Osteocyte (in vitro differentiated cells): ENCODE results near the gene GUCY1A1. TPM values are rescaled to one million over a fixed set of nuclear protein-coding genes. Genes with fewer than 3 reads are reported as not detected.

Experiments used
- DNase-seq: peaks from one replicate; pipeline ENCODE4 v3.0.0; 2021; ENCODE audit warnings: mixed read lengths; ENCODE audit not compliant: unreplicated experiment; ENCODE audit errors: extremely low spot score
- H3K27ac Mint-ChIP-seq: one replicate; pipeline ENCODE4 v1.8.0; 2021; ENCODE audit warnings: mild to moderate bottlenecking, mixed read lengths; ENCODE audit not compliant: unreplicated experiment
- H3K27me3 Mint-ChIP-seq: one replicate; pipeline ENCODE4 v1.8.0; 2021; ENCODE audit warnings: mixed read lengths; ENCODE audit not compliant: unreplicated experiment
- H3K36me3 Mint-ChIP-seq: one replicate; pipeline ENCODE4 v1.8.0; 2021; ENCODE audit warnings: mixed read lengths; ENCODE audit not compliant: unreplicated experiment
- H3K4me1 Mint-ChIP-seq: one replicate; pipeline ENCODE4 v1.8.0; 2021; ENCODE audit warnings: mixed read lengths; ENCODE audit not compliant: unreplicated experiment
- H3K4me3 Mint-ChIP-seq: one replicate; pipeline ENCODE4 v1.8.0; 2021; ENCODE audit warnings: mild to moderate bottlenecking, moderate library complexity, mixed read lengths; ENCODE audit not compliant: unreplicated experiment
- H3K9me3 Mint-ChIP-seq: one replicate; pipeline ENCODE4 v1.8.0; 2021; ENCODE audit warnings: mixed read lengths; ENCODE audit not compliant: unreplicated experiment
- CTCF ChIP-seq: fragments of 200-600 bp; sonication (generic); IDR thresholded peaks from 2 replicates; pipeline ENCODE4 v1.5.0; 2021; ENCODE audit warnings: antibody characterized with exemption, mild to moderate bottlenecking, moderate library complexity
- total RNA-seq: library from RNA; stranded (reverse); gene quantifications from 2 replicates; pipeline ENCODE4 v1.2.1, GENCODE V29; 2021

Gene GUCY1A1
- total RNA-seq, 1 donor from 2014 or later: 11.5 TPM

- H3K4me1 Mint-ChIP-seq: peaks cover 32% of the 10 kb centered on the region
- H3K27me3 Mint-ChIP-seq: no peaks in the 10 kb centered on the region
- peak within 1 kb of the TSS; percentile 71 for H3K27ac Mint-ChIP-seq
- no peaks in the 10 kb centered on the region for H3K36me3 Mint-ChIP-seq
- peak within 1 kb of the TSS; percentile 74 for H3K4me3 Mint-ChIP-seq
- no peaks in the 10 kb centered on the region for H3K9me3 Mint-ChIP-seq
- TF ChIP-seq CTCF: peak; percentile 64
- DNase-seq: peak; percentile 97
Observed at GRCh38 chr4:155758481-155759371, 92.1 kb downstream of the GUCY1A1 start, which contains the start of gene GUCY1B1. TSS of gene GUCY1B1 (plus strand) at chr4:155759021. CDS start at chr4:155759141, 120 bp downstream.

- TF ChIP-seq CTCF: no peak
- peak; percentile 84 for DNase-seq
- H3K27ac Mint-ChIP-seq: no peak overlapping the region
- H3K4me1 Mint-ChIP-seq: peaks cover 38% of the 10 kb centered on the region
- peaks cover 3% of the 10 kb centered on the region for H3K36me3 Mint-ChIP-seq
- peak overlapping the region; percentile 74 for H3K4me3 Mint-ChIP-seq
- no peaks in the 10 kb centered on the region for H3K9me3 Mint-ChIP-seq
- no peaks in the 10 kb centered on the region for H3K27me3 Mint-ChIP-seq
Observed at GRCh38 chr4:155759372-155760252, 93.0 kb downstream of the GUCY1A1 start.

GRCh38 chr4:155761047-155761446 is 94.4 kb downstream of the GUCY1A1 start:
- no peak overlapping the region for H3K4me3 Mint-ChIP-seq
- no peak for TF ChIP-seq CTCF
- DNase-seq: no peak
- H3K27me3 Mint-ChIP-seq: no peaks in the 10 kb centered on the region
- H3K36me3 Mint-ChIP-seq: peaks cover 12% of the 10 kb centered on the region
- H3K4me1 Mint-ChIP-seq: peaks cover 38% of the 10 kb centered on the region
- no peaks in the 10 kb centered on the region for H3K9me3 Mint-ChIP-seq
- H3K27ac Mint-ChIP-seq: peak overlapping the region; percentile 19

- Mint-ChIP-seq H3K27me3 (no peaks in the 10 kb centered on the region), H3K9me3 (no peaks in the 10 kb centered on the region), H3K4me3 (no peak overlapping the region), H3K36me3 (peaks cover 12% of the 10 kb centered on the region), H3K4me1 (peaks cover 38% of the 10 kb centered on the region), H3K27ac (peak overlapping the region; percentile 53)
- TF ChIP-seq CTCF: no peak
- DNase-seq: no peak
Observed at GRCh38 chr4:155761916-155762315, 95.3 kb downstream of the GUCY1A1 start.

- no peak for TF ChIP-seq CTCF
- Mint-ChIP-seq H3K27ac (peak overlapping the region; percentile 53), H3K27me3 (no peaks in the 10 kb centered on the region), H3K36me3 (peaks cover 12% of the 10 kb centered on the region), H3K9me3 (no peaks in the 10 kb centered on the region), H3K4me3 (peak overlapping the region; percentile 7), H3K4me1 (peaks cover 38% of the 10 kb centered on the region)
- DNase-seq: no peak
Observed at GRCh38 chr4:155762334-155762733, 95.7 kb downstream of the GUCY1A1 start.
